KBM-7 (cell line): ENCODE measurements around the gene FBN1.

Experiments used
- DNase-seq: peaks from one replicate; pipeline ENCODE4 v3.0.0-alpha.2; 2015
- in situ Hi-C: fragments of 300-500 bp; cut with MboI; formaldehyde crosslinking; loops from 2 replicates; pipeline ENCODE4 v1.14.3; 2020; ENCODE audit warnings: low sequenced_read_pairs, low pct_unique_long_range_greater_than_20kb, mixed read lengths

The FBN1 gene

DNA sequence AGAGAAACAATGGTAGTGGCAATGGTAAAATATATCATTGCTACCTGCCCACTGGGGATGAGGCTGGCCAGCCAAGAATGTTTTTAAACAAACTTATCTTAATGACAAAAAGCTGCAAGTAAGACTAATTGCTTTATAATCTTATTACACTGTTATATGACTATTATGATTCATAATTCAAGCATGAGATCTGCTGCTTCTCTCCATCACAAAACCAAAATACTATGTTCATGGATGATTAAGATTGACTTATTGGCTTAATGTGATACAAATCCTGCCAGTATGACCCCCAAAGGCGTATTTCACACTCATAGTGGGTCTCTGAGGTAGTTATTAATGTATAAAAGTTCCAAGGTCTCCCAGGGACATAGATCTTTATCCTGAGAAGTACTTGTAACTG lies 52.6 kb downstream of the FBN1 start:
- no peak for DNase-seq
- in situ Hi-C loops = no loop called here

DNA sequence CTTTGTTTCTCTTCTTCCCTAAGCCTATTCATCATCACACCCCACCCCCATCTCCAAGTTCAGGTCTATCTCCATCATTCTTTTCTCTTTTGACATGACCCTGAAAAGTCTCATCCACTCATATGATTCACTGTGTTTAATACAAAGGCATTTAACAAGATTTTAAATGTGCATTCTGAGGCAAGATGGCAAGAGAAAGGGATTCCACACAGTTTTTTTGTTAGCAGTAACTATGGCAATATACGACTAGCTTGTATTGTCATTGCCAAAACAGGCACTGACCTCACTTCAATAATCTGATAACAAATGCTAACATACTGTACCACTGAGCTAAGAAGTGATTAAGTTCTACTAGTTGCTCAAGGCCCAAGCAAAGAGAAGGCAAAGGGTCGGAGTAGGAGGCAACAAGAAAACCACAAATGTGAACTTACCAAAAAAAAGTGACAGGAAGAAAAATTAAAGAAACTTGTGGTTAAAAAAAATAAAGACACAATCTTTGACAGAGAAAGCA lies 53.2 kb downstream of the FBN1 start:
- peak; percentile 9 for DNase-seq

DNA sequence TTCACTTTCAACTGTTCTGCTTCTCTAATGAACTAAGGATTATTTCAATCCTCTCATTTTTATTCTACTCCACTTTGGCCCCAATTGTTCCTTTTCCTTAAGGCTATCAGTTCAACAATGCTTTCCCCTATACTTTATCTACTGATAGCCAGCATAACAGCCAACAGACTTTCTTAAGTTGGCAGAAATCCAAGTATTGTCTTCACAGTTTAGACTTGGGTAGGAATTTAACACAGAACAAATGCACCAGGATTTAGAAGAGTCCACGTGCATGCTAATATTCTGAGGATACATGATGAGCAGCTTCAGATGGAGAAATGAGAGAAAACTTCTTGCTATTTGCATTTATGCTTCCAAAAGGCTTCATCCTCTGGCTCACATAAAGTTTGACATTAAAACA lies 54.8 kb downstream of the FBN1 start:
- DNase-seq = no peak
- in situ Hi-C loops = no loop called here

More for the DNA sequence above, 53.2 kb downstream of the FBN1 start:
- in situ Hi-C loops = no loop called here

DNA sequence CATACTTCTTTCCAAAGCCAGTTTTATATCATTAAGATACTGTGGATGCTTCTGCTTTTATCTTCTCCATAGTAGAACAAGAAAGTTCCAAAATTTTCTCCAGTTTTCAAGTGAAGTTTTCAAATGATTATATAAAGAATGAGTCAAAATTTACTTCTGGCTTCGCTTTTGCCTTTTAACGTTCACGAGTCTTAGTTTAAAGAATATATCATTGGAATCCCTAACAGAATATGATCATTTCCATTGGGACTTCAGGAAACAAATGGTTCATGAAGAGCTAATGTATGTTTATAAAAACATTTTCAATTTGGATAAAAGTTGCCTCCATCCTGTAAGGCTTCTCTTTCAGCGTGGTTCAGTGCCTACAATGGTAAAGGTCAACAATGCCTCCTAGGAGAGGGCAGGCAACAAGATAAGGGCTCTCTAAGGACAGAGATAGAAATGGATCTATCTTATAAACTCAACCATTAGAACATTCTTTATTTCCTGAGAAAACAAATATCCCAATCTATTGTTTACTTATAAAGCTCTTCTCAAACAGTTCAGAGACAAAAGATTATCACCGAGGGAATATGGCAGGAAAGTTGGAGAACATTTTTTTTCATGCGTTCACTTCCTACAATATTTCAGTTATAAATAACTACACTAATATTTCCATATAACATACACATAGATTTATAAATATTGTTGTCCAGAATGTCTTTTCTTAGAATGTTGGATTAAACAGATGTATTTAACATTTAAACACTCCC lies 60.5 kb downstream of the FBN1 start:
- in situ Hi-C loops = no loop called here
- DNase-seq = no peak

DNA sequence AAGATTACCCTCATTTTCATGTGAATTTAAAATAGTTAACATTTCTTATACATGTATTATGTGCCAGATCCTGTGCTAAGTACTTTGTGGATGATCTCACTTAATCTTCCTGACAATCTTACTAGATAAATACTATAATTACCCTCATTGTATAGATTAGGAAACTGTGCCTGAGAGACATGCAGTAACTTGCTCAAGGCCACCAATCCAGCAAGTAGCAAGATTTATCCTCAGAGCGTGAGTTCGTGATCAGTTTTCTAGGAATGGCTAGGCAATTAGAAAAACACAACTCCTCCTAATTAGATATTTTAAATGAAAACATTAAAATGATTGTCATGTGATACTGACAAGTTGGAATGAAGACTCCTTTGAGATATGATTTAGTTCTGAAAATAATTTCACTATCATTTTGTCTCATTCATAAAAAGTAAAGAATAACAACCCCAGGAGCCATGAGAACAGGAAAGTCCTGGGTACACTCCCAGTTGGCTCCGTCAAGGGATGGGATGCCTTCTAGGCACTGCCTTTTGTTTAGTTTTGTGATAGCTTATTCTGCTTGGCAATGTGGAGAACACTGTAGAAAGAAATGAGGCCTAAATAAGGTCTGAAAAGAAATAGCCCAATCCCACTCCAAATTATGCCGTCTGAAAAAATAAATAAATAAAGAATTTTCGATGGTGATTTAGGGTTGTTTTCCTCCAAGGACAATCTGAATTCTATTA lies 61.3 kb downstream of the FBN1 start:
- in situ Hi-C loops = no loop called here
- no peak for DNase-seq

DNA sequence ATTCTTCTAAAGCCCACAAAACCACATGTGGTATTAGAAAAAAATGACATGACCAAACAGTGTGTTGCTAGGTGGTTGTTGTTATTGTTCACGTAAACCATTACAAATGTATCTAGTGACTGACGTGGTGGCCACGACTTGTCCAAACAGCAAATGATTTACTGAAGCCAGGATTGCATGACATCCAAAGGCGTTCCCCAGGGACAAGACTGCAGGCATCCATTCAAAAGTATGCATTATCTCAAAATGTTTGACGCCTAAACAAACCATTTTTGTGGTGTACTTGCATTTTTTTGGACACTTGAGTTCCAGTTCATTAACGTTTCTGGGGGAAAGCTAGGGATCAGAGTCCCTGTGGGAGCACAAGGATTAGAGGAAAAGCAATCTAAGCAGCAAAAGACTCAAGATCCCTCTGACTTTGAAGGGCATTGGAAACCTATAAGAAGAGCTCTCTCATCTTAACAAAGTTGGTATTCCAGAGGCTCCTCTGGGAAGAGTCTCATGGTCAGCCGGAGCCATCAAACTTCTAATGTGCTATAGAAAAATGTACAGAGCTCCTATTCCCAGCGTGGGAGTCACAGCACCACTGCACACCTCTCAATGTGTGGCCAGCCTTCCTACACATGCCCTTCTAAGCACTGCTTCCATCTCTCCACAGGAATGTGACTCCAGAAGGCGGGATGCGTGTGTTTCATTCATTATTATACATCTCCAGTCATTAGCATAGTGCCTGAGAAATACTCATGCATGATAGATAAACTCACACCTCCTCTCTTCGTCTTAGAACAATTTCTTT lies 62.9 kb downstream of the FBN1 start:
- in situ Hi-C loops = no loop called here
- no peak for DNase-seq

DNA sequence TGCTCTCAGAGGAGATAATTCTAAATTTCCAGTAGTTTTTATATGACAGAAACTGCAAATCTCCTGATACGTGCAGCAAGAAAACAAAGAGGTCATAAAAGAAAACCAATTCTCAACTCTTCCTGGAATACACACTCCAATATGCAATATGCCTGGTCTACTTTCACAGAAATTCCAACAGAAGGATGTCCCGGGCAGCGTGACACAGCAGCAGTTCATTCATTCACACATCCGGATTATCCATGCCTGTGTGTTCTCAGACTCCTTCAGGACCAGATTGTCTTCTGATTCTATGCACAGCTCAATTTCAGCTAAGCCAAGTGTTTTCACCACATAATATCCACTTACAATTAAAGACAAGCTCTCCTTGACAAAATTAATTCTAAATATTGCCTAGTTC lies 64.3 kb downstream of the FBN1 start:
- in situ Hi-C loops = no loop called here
- no peak for DNase-seq

DNA sequence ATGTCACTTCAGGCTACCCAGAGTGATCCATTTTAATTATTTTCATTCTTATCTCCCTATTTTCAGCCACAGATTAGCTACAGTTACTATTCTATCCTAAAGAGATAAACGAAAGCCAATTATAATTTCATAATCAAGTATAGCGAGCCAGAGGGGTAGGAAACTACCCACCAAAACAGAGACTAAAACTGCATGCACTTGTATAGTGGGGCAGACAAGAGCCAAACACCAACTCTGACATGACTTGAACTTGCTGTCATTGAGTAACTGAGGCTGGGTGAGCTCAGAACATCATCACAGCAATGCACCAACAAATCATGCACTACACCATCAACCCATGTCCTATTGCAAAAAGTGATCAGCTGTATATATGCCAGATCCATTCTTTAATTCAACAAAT lies 64.8 kb downstream of the FBN1 start:
- in situ Hi-C loops = no loop called here
- no peak for DNase-seq

DNA sequence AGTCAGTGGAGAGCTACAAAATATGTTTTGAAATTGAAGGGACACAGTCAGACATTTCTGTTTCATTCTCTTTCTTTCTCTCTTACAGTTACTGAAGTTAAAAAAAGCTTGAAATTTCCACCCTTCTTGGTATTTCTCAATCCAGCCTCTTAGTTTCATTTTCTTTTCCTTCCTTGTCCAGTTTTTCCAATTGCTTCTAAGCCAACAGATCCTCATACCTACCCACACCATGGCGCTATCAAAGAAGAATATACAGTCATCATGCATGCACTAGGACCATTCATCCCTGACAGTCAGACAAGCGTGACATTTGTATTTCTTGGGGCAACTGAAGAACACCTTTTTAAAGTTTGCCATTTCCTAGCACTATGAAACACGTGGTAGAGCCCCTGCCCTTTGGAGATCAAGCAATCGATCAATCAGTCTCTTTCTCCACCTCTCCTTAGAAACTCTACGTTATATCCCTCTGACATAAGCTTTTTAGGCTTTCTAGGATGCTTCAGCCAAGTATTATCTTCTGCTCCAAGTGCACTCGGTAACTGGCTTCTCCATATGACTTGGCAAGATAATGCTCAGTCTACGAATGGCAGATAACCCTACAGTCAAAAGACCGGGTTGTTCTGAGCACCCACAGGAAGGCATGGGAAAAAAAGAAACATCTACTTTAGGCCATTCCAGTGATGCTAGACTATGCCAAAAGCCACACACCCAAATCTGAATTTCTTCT lies 65.4 kb downstream of the FBN1 start:
- DNase-seq = no peak
- in situ Hi-C loops = no loop called here

DNA sequence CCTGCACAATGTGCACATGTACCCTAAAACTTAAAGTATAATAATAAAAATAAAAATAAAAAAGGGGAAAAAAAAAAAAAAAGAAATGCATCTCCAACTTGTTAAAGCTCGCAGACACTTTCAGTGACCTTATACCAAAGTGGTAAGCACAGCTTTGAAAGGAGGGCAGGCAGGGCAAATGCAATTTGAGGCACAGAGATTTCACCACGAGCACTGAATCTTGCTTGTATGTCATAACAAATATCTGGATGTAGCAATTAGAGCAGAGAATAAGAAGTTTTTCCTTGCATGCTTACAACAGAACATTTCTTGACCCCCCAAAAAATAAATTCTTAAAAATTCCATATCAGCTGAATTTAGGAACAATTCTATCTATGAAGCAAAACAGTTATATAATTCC lies 66.5 kb downstream of the FBN1 start:
- DNase-seq = no peak
- in situ Hi-C loops = no loop called here

DNA sequence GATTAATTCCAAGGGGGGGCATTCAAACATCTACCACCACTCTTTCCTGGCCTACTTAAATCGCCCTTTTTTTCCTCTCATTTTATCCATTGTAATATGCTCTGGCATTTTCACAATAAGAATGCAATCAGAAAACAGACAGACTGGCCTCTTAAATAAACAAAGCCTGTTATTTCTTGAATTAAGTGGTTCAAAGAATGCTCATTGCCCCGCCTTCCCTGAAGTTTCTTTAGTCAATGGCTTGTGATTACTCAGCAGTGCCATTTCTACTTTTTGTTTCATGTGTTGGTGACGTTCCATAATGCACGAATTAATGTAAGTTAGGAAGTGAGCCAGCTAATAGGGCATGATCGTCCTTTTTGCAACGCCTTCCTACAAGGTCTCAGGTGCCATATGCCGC lies 68.0 kb downstream of the FBN1 start:
- DNase-seq = no peak

DNA sequence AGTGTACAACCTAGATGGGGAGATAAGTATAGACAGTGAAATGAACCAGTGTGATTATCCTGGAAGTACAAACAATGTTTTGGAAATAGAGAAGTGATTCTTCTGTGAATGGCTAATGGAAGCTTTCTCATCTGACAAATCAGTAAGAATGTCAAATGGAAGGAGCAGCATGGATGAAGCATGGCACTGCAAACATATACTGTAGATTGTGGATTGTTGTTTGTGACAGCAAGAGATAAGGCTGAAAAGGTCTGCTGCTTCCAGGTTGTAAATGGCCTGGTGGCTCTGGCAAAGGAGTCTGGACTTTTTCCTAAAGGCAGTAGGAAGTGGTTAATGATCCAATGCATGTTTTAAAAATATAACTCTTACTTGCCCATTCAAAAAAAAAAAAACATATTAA lies 71.3 kb downstream of the FBN1 start:
- in situ Hi-C loops = no loop called here
- no peak for DNase-seq

More for the DNA sequence above, 68.0 kb downstream of the FBN1 start:
- in situ Hi-C loops = no loop called here

DNA sequence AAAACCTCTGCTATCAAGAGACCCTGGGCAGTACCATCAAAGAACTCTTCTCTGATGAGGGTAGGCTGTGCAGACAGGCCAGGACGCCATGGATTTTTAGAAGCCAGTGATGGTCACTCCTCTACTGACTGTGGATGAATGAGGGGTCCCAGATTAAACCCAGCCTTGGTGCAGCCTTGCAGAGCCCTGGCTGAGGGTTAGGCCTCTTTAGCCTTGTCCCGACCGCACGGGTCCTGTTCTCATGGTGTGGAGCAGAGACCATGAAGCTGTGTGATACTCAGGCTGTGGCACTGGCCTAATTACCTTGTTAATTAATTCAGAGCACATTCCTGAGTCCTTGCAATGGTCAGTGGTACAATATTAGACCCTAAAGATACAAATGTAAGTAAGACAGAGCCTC lies 71.7 kb downstream of the FBN1 start:
- in situ Hi-C loops = no loop called here
- no peak for DNase-seq

DNA sequence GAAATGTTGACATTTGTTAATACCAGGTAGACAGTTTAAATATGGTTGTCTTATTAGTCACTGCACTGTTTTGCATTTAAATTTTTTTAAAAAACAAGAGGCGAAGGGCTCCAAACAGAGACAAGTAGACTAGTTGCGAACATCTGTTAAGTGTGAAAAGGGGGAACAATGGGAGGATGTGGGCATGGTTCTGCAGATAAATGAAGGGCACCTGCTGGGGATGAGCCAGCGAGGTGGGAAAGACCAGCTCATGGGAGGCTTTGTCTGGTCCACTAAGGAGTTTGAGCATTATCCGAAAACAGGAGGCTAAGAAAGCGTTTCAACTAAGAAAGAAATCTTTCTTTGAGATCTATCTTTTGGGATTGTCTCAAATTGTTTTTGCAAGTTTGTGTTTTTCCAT lies 72.7 kb downstream of the FBN1 start:
- no peak for DNase-seq
- in situ Hi-C loops = no loop called here

DNA sequence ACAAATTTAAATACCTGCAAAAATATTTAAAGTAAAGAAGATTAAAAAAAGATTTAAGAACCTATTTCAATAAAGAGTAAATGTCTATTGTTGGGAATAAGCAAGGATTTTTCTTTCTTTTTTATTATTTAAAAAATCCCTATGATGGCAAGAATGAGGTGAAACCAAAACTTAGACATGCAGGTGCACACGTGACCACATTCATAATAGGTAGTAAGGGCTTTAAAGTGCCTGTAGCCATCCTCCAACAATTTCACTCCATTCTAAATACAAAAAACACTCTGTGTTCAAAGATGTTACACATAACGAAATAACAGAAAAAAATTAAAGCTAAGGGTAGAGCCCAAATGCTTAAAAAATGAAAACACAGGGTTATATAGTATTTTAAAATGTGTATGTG lies 74.0 kb downstream of the FBN1 start:
- no peak for DNase-seq
- in situ Hi-C loops = no loop called here

DNA sequence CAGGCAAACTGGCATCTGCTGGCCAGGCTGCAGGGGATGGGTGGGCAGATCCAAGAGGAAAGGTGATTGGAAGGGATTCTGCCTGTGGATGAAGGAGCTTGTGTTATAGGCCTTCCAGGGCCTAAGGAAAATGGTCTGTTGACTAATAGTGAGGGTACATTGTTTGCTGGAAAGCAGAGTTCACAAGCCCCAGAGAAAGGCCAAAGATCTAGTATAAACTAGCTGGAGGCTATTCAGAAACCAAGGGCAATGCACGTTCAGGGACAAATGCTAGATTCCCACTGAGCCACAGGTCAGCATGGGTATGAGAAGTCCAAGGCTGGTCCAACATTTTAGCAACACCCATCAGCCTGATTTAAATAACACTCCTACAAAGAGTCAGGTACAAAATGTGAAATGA lies 74.7 kb downstream of the FBN1 start:
- in situ Hi-C loops = no loop called here

DNA sequence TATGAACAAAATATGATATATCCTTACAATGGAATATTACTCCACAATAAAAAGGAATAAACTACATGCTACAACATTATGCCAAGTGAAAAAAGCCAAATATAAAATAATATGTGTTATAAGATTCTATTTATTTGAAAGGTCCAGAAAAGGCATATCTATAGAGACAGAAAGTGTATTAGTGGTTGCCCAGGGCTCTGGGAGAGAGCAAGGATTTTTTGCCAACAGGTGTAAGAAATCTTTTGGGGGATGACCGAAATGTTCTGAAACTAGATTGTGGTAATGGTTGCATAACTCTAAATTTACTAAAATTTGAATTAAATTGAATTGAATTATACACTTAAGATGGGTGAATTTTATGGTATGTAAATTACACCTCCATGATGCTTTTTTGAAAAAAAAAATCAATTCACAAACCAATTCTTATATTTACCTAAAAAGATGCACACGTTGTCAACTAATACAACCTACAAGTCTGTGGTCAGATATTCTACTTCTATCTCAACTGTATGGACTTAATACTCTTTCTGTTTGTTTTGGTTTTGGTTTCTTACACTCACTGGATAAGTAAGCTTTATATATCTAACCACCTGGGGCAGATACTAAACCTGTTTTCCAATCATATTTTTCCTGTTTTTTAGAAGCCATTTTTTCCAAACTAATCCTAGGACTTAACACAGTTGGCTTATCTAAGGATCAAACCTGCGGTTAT lies 75.8 kb downstream of the FBN1 start:
- in situ Hi-C loops = no loop called here
- DNase-seq = no peak

More for the DNA sequence above, 74.7 kb downstream of the FBN1 start:
- DNase-seq = no peak

DNA sequence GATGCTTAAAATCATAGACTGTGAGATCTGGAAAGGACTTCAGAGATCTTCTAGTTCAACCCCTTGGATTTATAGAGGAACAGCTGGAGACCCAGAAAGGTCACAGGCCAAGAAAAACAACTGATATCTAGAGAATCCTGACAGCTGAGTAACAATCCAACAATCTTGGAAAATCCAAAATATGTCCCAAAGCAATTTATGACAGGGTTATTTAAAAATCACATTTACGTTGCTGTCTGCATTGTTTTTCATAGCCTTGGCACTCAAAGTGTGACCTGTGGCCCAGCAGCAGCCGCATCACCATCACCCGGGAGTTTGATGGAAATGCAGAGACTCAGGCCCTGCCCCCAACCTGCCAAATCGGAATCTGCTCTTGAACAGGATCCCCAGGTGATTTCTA lies 78.8 kb downstream of the FBN1 start:
- no peak for DNase-seq
- in situ Hi-C loops = no loop called here
